SK-N-SH treated with all-trans-retinoic acid at 6 μM for 48 hours (cell line): Measurements from ENCODE around the gene NCAM1.

Source experiments
- CREB5 ChIP-seq: fragments of 250-450 bp; sonication (Bioruptor Pico); IDR thresholded peaks from 2 replicates; pipeline ENCODE4 v1.5.1; 2020; ENCODE audit warnings: low read depth, mild to moderate bottlenecking, moderate library complexity
- ESRRG ChIP-seq: fragments of 250-450 bp; sonication (Bioruptor Pico); IDR thresholded peaks from 2 replicates; pipeline ENCODE4 v1.6.1; 2021; ENCODE audit warnings: mild to moderate bottlenecking
- PATZ1 ChIP-seq: fragments of 250-450 bp; sonication (Bioruptor Pico); IDR thresholded peaks from 2 replicates; pipeline ENCODE4 v1.8.0; 2020; ENCODE audit warnings: mild to moderate bottlenecking, moderate library complexity, borderline replicate concordance
- POU6F1 ChIP-seq: fragments of 250-450 bp; sonication (Bioruptor Pico); IDR thresholded peaks from 2 replicates; pipeline ENCODE4 v1.8.0; 2021; ENCODE audit warnings: low read depth, mild to moderate bottlenecking, moderate library complexity, borderline replicate concordance
- PPARA ChIP-seq: fragments of 250-450 bp; sonication (Bioruptor Pico); IDR thresholded peaks from 2 replicates; pipeline ENCODE4 v1.5.0; 2020; ENCODE audit warnings: mild to moderate bottlenecking, borderline replicate concordance
- RARB ChIP-seq: fragments of 250-450 bp; sonication (Bioruptor Pico); IDR thresholded peaks from 2 replicates; pipeline ENCODE4 v1.8.0; 2021; ENCODE audit warnings: mild to moderate bottlenecking, moderate library complexity
- TCF4 ChIP-seq: fragments of 250-450 bp; sonication (Bioruptor Pico); IDR thresholded peaks from 2 replicates; pipeline ENCODE4 v1.8.0; 2021; ENCODE audit warnings: mild to moderate bottlenecking, moderate library complexity, borderline replicate concordance
- TOX ChIP-seq: fragments of 250-450 bp; sonication (Bioruptor Pico); IDR thresholded peaks from 2 replicates; pipeline ENCODE4 v1.8.0; 2021; ENCODE audit warnings: mild to moderate bottlenecking, moderate library complexity, borderline replicate concordance
- TSHZ2 ChIP-seq: fragments of 250-450 bp; sonication (Bioruptor Pico); IDR thresholded peaks from 2 replicates; pipeline ENCODE4 v1.5.0; 2020; ENCODE audit warnings: mild to moderate bottlenecking, moderate library complexity
- ZFP3 ChIP-seq: fragments of 250-450 bp; sonication (Bioruptor Pico); IDR thresholded peaks from 2 replicates; pipeline ENCODE4 v1.5.0; 2020; ENCODE audit warnings: mild to moderate bottlenecking, moderate library complexity
- ZNF565 ChIP-seq: fragments of 450-650 bp; formaldehyde crosslinking; conservative IDR thresholded peaks from 2 replicates; pipeline ENCODE4 v1.5.0; 2020; ENCODE audit warnings: low read depth, mild to moderate bottlenecking, moderate library complexity

- TF ChIP-seq RARB (CRISPR knock-in tag) (no peak), ZFP3 (CRISPR knock-in tag) (no peak), PATZ1 (CRISPR knock-in tag) (no peak), TCF4 (CRISPR knock-in tag) (no peak), ESRRG (no peak), POU6F1 (CRISPR knock-in tag) (no peak), CREB5 (CRISPR knock-in tag) (no peak), TSHZ2 (CRISPR knock-in tag) (no peak), ZNF565 (CRISPR knock-in tag) (no peak), PPARA (CRISPR knock-in tag) (no peak), TOX (CRISPR knock-in tag) (no peak)
Observed at GRCh38 chr11:113197446-113197845, 236.2 kb downstream of the NCAM1 start.
